ENCODE measurements around the gene MEX3D. TPM values are rescaled to one million over a fixed set of nuclear protein-coding genes. Genes with fewer than 3 reads are reported as not detected.

Gene MEX3D
- total RNA-seq, 1 donor from 2014 or later: 52.1 TPM

DNA sequence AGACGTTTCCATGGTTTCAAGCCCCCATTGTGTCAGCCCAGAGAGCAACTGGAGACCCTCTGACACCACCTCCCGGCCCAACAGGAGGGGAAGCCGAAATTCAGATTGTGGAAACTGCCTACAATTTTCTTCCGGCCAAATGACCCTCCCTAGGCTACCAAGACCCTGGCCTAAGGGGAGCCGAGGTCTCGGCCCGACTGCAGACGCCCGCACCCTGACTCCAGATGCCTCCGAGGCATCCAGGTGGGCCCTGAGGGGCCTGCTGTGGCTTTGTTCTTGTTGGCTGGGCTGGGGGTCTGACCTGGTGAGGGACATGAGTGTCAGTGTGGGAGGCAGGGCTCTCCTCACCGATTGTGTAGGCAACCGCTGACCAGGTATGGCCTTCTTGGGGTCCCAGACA, 9.6 kb downstream of the MEX3D start:
- Mint-ChIP-seq H3K27me3 (ENCODE audit: low read depth, unreplicated experiment) (no peaks in the 10 kb centered on the region), H3K4me1 (ENCODE audit: low read depth, unreplicated experiment) (no peaks in the 10 kb centered on the region), H3K36me3 (ENCODE audit: low read depth, unreplicated experiment) (peaks cover 7% of the 10 kb centered on the region), H3K27ac (ENCODE audit: unreplicated experiment) (peak overlapping the region; percentile 62), H3K4me3 (ENCODE audit: unreplicated experiment) (no peak overlapping the region), H3K9me3 (ENCODE audit: unreplicated experiment) (no peaks in the 10 kb centered on the region)
- no peak overlapping the region for H3K4me2 ChIP-seq (ENCODE audit: low read length)
- DNase-seq (ENCODE audit: low read depth): no peak
- no peak overlapping the region for H3K4me3 ChIP-seq (ENCODE audit: insufficient read depth, low read depth, low read length)
- H4K20me1 ChIP-seq (ENCODE audit: insufficient read depth, low read length): peaks cover 71% of the 10 kb centered on the region
- H3K9ac ChIP-seq (ENCODE audit: low read length): no peak overlapping the region
- H3K4me1 ChIP-seq (ENCODE audit: insufficient read depth, low read length): no peaks in the 10 kb centered on the region
- no peaks in the 10 kb centered on the region for H3K9me3 ChIP-seq (ENCODE audit: insufficient read depth, low read depth, low read length)
- no peak for FAIRE-seq
- peaks cover 65% of the 10 kb centered on the region for H3K79me2 ChIP-seq (ENCODE audit: insufficient read depth, low read length)
- H2AFZ ChIP-seq (ENCODE audit: low read depth, low read length): no peak overlapping the region
- no peaks in the 10 kb centered on the region for H3K27me3 ChIP-seq (ENCODE audit: insufficient read depth, low read length)
- no peaks in the 10 kb centered on the region for H3K36me3 ChIP-seq (ENCODE audit: insufficient read depth, low read length)
- H3K27ac ChIP-seq (ENCODE audit: low read depth, low read length): no peak overlapping the region
- TF ChIP-seq, protein P1, sequence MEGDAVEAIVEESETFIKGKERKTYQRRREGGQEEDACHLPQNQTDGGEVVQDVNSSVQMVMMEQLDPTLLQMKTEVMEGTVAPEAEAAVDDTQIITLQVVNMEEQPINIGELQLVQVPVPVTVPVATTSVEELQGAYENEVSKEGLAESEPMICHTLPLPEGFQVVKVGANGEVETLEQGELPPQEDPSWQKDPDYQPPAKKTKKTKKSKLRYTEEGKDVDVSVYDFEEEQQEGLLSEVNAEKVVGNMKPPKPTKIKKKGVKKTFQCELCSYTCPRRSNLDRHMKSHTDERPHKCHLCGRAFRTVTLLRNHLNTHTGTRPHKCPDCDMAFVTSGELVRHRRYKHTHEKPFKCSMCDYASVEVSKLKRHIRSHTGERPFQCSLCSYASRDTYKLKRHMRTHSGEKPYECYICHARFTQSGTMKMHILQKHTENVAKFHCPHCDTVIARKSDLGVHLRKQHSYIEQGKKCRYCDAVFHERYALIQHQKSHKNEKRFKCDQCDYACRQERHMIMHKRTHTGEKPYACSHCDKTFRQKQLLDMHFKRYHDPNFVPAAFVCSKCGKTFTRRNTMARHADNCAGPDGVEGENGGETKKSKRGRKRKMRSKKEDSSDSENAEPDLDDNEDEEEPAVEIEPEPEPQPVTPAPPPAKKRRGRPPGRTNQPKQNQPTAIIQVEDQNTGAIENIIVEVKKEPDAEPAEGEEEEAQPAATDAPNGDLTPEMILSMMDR (IDR thresholded peaks at IDR 0.05; ENCODE audit: insufficient read depth, low read depth, low read length): no peak
- no peak for TF ChIP-seq EZH2 (IDR thresholded peaks at IDR 0.05; ENCODE audit: insufficient read depth, low read length)

DNA sequence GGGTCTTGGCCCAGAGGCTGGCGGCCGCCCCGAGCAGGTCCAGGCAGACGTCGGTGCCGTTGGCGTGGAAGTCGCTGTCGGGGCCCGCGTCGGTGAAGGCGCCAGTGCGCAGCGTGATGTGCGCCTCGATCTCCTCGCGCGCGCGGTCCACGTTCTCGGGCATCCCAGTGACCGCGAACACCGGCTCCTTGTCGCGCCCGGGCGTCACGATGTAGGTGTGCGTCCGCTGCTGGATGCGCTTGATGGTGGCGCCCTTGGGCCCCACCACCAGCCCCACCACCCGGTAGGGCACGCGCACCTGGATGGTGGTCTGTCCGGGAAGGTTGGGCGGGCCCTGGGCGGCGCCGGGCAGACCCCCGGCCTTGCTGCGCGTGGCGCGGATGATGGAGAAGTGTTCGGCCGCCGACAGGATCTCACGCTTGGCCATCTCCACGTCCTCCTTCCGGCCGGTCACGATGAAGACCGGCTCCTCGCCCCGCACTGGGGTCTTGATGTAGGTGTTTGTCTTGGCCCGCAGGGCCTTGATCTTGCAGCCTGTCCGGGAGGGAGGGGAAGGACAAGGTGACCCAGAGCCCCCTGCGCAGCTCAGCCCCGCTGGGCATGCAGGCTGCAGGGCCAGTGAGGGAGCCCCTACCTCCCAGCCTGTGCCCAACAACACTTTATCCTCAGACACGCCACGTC, 11.6 kb downstream of the MEX3D start:
- Histone ChIP-seq H3K9me3 (ENCODE audit: insufficient read depth, low read depth, low read length) (no peaks in the 10 kb centered on the region), H4K20me1 (ENCODE audit: insufficient read depth, low read length) (peaks cover 55% of the 10 kb centered on the region), H3K36me3 (ENCODE audit: insufficient read depth, low read length) (no peaks in the 10 kb centered on the region), H3K4me3 (ENCODE audit: insufficient read depth, low read depth, low read length) (no peak overlapping the region), H3K79me2 (ENCODE audit: insufficient read depth, low read length) (peaks cover 49% of the 10 kb centered on the region), H3K9ac (ENCODE audit: low read length) (no peak overlapping the region), H3K4me2 (ENCODE audit: low read length) (no peak overlapping the region), H3K4me1 (ENCODE audit: insufficient read depth, low read length) (no peaks in the 10 kb centered on the region), H3K27ac (ENCODE audit: low read depth, low read length) (no peak overlapping the region), H3K27me3 (ENCODE audit: insufficient read depth, low read length) (no peaks in the 10 kb centered on the region), H2AFZ (ENCODE audit: low read depth, low read length) (no peak overlapping the region)
- Mint-ChIP-seq H3K9me3 (ENCODE audit: unreplicated experiment) (no peaks in the 10 kb centered on the region), H3K4me3 (ENCODE audit: unreplicated experiment) (no peak overlapping the region), H3K27ac (ENCODE audit: unreplicated experiment) (no peak overlapping the region), H3K4me1 (ENCODE audit: low read depth, unreplicated experiment) (no peaks in the 10 kb centered on the region), H3K36me3 (ENCODE audit: low read depth, unreplicated experiment) (peaks cover 3% of the 10 kb centered on the region), H3K27me3 (ENCODE audit: low read depth, unreplicated experiment) (no peaks in the 10 kb centered on the region)
- no peak for FAIRE-seq
- no peak for DNase-seq (ENCODE audit: low read depth)
- TF ChIP-seq, protein P1 (IDR thresholded peaks at IDR 0.05; ENCODE audit: insufficient read depth, low read depth, low read length): no peak
- no peak for TF ChIP-seq EZH2 (IDR thresholded peaks at IDR 0.05; ENCODE audit: insufficient read depth, low read length)
